DOHH2 (cell line): ENCODE data around the gene ZC3H12C.

Source experiments
- H3F3A ChIP-seq: fragments of 200-600 bp; sonication (generic), shearing (Covaris generic); 2 replicates; pipeline ENCODE4 v1.6.0; 2016; ENCODE audit warnings: antibody characterized with exemption, mild to moderate bottlenecking; ENCODE audit not compliant: control insufficient read depth, insufficient read depth
- H3K27ac ChIP-seq: fragments of 200-600 bp; sonication (generic); 2 replicates; pipeline ENCODE4 v1.5.1; 2014; ENCODE audit warnings: low read depth, mild to moderate bottlenecking, low read length, moderate library complexity
- H3K27me3 ChIP-seq: fragments of 200-600 bp; sonication (generic); 2 replicates; pipeline ENCODE4 v1.6.1; 2014; ENCODE audit warnings: mild to moderate bottlenecking, low read length, mixed read lengths; ENCODE audit not compliant: control insufficient read depth
- H3K36me3 ChIP-seq: fragments of 200-600 bp; sonication (generic); 2 replicates; pipeline ENCODE4 v1.6.1; 2014; ENCODE audit warnings: mild to moderate bottlenecking, low read length, moderate library complexity, mixed read lengths; ENCODE audit not compliant: control insufficient read depth
- H3K4me1 ChIP-seq: fragments of 200-600 bp; sonication (generic); 2 replicates; pipeline ENCODE4 v1.6.1; 2014; ENCODE audit warnings: mild to moderate bottlenecking, low read length, mixed read lengths; ENCODE audit not compliant: control insufficient read depth
- H3K4me2 ChIP-seq: fragments of 200-600 bp; sonication (generic); 2 replicates; pipeline ENCODE4 v1.6.0; 2014; ENCODE audit warnings: mild to moderate bottlenecking, low read length, moderate library complexity
- H3K4me3 ChIP-seq: fragments of 200-600 bp; sonication (generic); 2 replicates; pipeline ENCODE4 v1.5.1; 2014; ENCODE audit warnings: mild to moderate bottlenecking, low read length, mixed read lengths
- H3K79me2 ChIP-seq: fragments of 200-600 bp; sonication (generic); 2 replicates; pipeline ENCODE4 v1.6.1; 2014; ENCODE audit warnings: mild to moderate bottlenecking, low read length, mixed read lengths; ENCODE audit not compliant: control insufficient read depth
- H3K9me2 ChIP-seq: fragments of 200-600 bp; sonication (generic); replicated peaks from 2 replicates; pipeline ENCODE4 v1.6.1; 2014; ENCODE audit warnings: mild to moderate bottlenecking, low read length, mixed read lengths; ENCODE audit not compliant: control insufficient read depth
- H3K9me3 ChIP-seq: fragments of 200-600 bp; sonication (generic); 2 replicates; pipeline ENCODE4 v1.6.1; 2014; ENCODE audit warnings: antibody characterized with exemption, low read length, mixed read lengths; ENCODE audit not compliant: control insufficient read depth, insufficient read depth
- H4K20me1 ChIP-seq: fragments of 200-600 bp; sonication (generic); 2 replicates; pipeline ENCODE4 v1.6.0; 2014; ENCODE audit warnings: low read depth, mild to moderate bottlenecking, antibody characterized with exemption, low read length, moderate library complexity; ENCODE audit not compliant: control insufficient read depth, insufficient read depth
- EZH2phosphoT487 ChIP-seq: fragments of 200-600 bp; sonication (generic); IDR thresholded peaks from 2 replicates; pipeline ENCODE4 v1.6.1; 2017; ENCODE audit warnings: borderline replicate concordance, mild to moderate bottlenecking, antibody characterized with exemption, low read length, moderate library complexity, mixed read lengths
- TF ChIP-seq, protein P1 (sequence below): fragments of 200-600 bp; sonication (generic); IDR thresholded peaks from one replicate; pipeline ENCODE4 v1.5.1; 2014; ENCODE audit warnings: antibody characterized with exemption, mild to moderate bottlenecking, low read depth, low read length; ENCODE audit not compliant: poor library complexity, severe bottlenecking

ZC3H12C gene

DNA sequence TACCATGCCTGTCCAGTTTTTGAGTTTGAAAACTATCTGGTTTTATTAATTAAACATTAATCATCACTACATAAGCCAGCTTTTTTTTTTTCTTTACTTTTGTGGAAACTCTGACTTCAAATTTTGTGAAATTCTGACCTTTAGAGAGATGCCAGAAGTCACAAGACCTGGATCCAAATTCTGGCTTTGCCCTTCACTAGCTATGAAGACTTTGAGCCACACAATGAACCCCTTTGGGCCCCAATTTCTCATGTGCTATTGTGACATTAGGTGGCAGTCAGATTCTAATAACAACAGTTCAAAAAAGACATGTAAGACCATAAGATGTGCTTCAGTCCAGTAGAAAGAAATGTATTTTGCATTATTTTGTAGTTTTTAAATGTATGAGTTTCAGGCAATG, 60.3 kb downstream of the ZC3H12C start:
- Histone ChIP-seq H3K27me3 (no peaks in the 10 kb centered on the region), H4K20me1 (no peaks in the 10 kb centered on the region), H3K4me3 (no peak overlapping the region), H3K4me2 (no peak overlapping the region), H3K9me3 (no peaks in the 10 kb centered on the region), H3K9me2 (no peaks in the 10 kb centered on the region), H3K36me3 (no peaks in the 10 kb centered on the region), H3K79me2 (no peaks in the 10 kb centered on the region), H3K27ac (no peak overlapping the region), H3K4me1 (peaks cover 11% of the 10 kb centered on the region), H3F3A (no peaks in the 10 kb centered on the region)
- TF ChIP-seq, protein P1, sequence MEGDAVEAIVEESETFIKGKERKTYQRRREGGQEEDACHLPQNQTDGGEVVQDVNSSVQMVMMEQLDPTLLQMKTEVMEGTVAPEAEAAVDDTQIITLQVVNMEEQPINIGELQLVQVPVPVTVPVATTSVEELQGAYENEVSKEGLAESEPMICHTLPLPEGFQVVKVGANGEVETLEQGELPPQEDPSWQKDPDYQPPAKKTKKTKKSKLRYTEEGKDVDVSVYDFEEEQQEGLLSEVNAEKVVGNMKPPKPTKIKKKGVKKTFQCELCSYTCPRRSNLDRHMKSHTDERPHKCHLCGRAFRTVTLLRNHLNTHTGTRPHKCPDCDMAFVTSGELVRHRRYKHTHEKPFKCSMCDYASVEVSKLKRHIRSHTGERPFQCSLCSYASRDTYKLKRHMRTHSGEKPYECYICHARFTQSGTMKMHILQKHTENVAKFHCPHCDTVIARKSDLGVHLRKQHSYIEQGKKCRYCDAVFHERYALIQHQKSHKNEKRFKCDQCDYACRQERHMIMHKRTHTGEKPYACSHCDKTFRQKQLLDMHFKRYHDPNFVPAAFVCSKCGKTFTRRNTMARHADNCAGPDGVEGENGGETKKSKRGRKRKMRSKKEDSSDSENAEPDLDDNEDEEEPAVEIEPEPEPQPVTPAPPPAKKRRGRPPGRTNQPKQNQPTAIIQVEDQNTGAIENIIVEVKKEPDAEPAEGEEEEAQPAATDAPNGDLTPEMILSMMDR: no peak
- no peak for TF ChIP-seq EZH2phosphoT487

DNA sequence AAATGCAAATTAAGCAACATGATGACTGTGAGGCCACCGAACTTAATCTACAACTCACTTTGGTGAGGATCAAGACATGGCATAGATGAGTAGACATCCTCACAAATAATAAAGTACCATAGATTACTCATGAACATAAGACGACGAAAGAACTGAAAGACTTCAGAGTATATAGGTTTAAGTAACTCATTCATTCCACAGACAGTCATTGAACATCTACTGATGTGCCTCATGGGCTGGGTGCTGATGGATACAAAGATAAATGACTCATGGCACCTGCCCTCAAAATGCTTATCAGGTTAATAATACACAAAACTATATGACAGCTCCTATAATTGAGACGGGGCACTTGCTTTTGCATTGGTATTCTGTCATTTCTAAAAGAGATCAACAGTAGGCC, 63.3 kb downstream of the ZC3H12C start:
- H3F3A ChIP-seq: no peaks in the 10 kb centered on the region
- H3K9me2 ChIP-seq: no peaks in the 10 kb centered on the region
- H3K4me3 ChIP-seq: no peak overlapping the region
- no peaks in the 10 kb centered on the region for H3K79me2 ChIP-seq
- H3K27ac ChIP-seq: no peak overlapping the region
- H3K4me2 ChIP-seq: no peak overlapping the region
- H3K9me3 ChIP-seq: no peaks in the 10 kb centered on the region
- H3K36me3 ChIP-seq: no peaks in the 10 kb centered on the region
- H3K27me3 ChIP-seq: no peaks in the 10 kb centered on the region
- no peaks in the 10 kb centered on the region for H3K4me1 ChIP-seq
- H4K20me1 ChIP-seq: no peaks in the 10 kb centered on the region
- no peak for TF ChIP-seq EZH2phosphoT487
- TF ChIP-seq, protein P1: no peak

GRCh38 chr11:110158317-110159200, 65.4 kb downstream of the ZC3H12C start:
- H3K79me2 ChIP-seq: no peaks in the 10 kb centered on the region
- no peak overlapping the region for H3K27ac ChIP-seq

More at GRCh38 chr11:110158317-110159200, 65.4 kb downstream of the ZC3H12C start:
- no peaks in the 10 kb centered on the region for H3K27me3 ChIP-seq
- no peaks in the 10 kb centered on the region for H3K9me2 ChIP-seq
- H3K36me3 ChIP-seq: no peaks in the 10 kb centered on the region
- H3K4me2 ChIP-seq: no peak overlapping the region
- H3K9me3 ChIP-seq: no peaks in the 10 kb centered on the region
- TF ChIP-seq, protein P1: no peak
- no peak for TF ChIP-seq EZH2phosphoT487
- no peaks in the 10 kb centered on the region for H3F3A ChIP-seq
- H3K4me3 ChIP-seq: no peak overlapping the region
- H4K20me1 ChIP-seq: no peaks in the 10 kb centered on the region
- no peaks in the 10 kb centered on the region for H3K4me1 ChIP-seq
